Neutrophil (primary cell): ENCODE results near the gene TMEM250.
"Not testable (repeated sequence)": the region's sequence is repeated elsewhere in the genome, so short reads cannot be mapped to it uniquely, and the experiment has no call there.

ENCODE experiments used
- H3K27ac ChIP-seq: fragments of 200-600 bp; sonication (generic); 2 replicates; pipeline ENCODE4 v1.5.1; 2016; ENCODE audit warnings: mild to moderate bottlenecking, moderate library complexity
- H3K27me3 ChIP-seq: fragments of 200-600 bp; sonication (generic); 2 replicates; pipeline ENCODE4 v1.6.0; 2016; ENCODE audit warnings: mild to moderate bottlenecking
- H3K36me3 ChIP-seq: fragments of 200-600 bp; sonication (generic); 2 replicates; pipeline ENCODE4 v1.5.1; 2017
- H3K4me1 ChIP-seq, 2 experiments: fragments of 200-600 bp in 1 of 2; sonication (generic) in 1 of 2; 1 replicate in 1 of 2; 2 replicates in 1 of 2; pipeline versions ENCODE4 v1.5.1 to v1.6.1; 2013 to 2016; ENCODE audit warnings: low read depth in 1 of 2, low read length in 1 of 2, mild to moderate bottlenecking in 1 of 2, moderate library complexity in 1 of 2; ENCODE audit not compliant: control insufficient read depth in 1 of 2, insufficient read depth in 1 of 2
- H3K4me3 ChIP-seq, 2 experiments: fragments of 200-600 bp in 1 of 2; sonication (generic) in 1 of 2; 1 replicate in 1 of 2; 2 replicates in 1 of 2; pipeline ENCODE4 v1.5.1; 2013 to 2016; ENCODE audit warnings: low read depth in 1 of 2, low read length in 1 of 2, mild to moderate bottlenecking in 1 of 2, moderate library complexity in 1 of 2
- H3K9me3 ChIP-seq: fragments of 200-600 bp; sonication (generic); 2 replicates; pipeline ENCODE4 v1.5.1; 2016
- CTCF ChIP-seq: fragments of 200-600 bp; sonication (generic); IDR thresholded peaks from 2 replicates; pipeline ENCODE4 v1.5.1; 2016; ENCODE audit warnings: antibody characterized with exemption

The TMEM250 gene

GRCh38 chr9:136152931-136153330 is 34.3 kb upstream of the TMEM250 start:
- Histone ChIP-seq H3K27ac (no peak overlapping the region), H3K27me3 (peaks cover 39% of the 10 kb centered on the region), H3K4me3 (no peak overlapping the region), H3K9me3 (no peaks in the 10 kb centered on the region), H3K36me3 (no peaks in the 10 kb centered on the region), H3K4me1 (no peaks in the 10 kb centered on the region)
- TF ChIP-seq CTCF: no peak

- Histone ChIP-seq H3K36me3 (no peaks in the 10 kb centered on the region), H3K4me1 (no peaks in the 10 kb centered on the region), H3K4me3 (no peak overlapping the region), H3K9me3 (no peaks in the 10 kb centered on the region), H3K27me3 (peaks cover 39% of the 10 kb centered on the region), H3K27ac (no peak overlapping the region)
- TF ChIP-seq CTCF: no peak
Measured at GRCh38 chr9:136152543-136152866, 33.8 kb upstream of the TMEM250 start.

- Histone ChIP-seq H3K27ac (no peak overlapping the region), H3K36me3 (no peaks in the 10 kb centered on the region), H3K27me3 (peaks cover 40% of the 10 kb centered on the region), H3K9me3 (no peaks in the 10 kb centered on the region), H3K4me3 (no peak overlapping the region), H3K4me1 (no peaks in the 10 kb centered on the region)
- TF ChIP-seq CTCF: no peak
Measured at GRCh38 chr9:136151848-136152542, 33.3 kb upstream of the TMEM250 start.

- Histone ChIP-seq H3K9me3 (no peaks in the 10 kb centered on the region), H3K27me3 (peaks cover 33% of the 10 kb centered on the region), H3K27ac (no peak overlapping the region), H3K4me1 (no peaks in the 10 kb centered on the region), H3K36me3 (no peaks in the 10 kb centered on the region), H3K4me3 (no peak overlapping the region)
- TF ChIP-seq CTCF: no peak
Measured at GRCh38 chr9:136151214-136151804, 32.6 kb upstream of the TMEM250 start.

- H3K27me3 ChIP-seq: peaks cover 30% of the 10 kb centered on the region
- H3K4me1 ChIP-seq, H3K4me3 ChIP-seq: not testable (repeated sequence)
Measured at GRCh38 chr9:136150664-136151213, 32.1 kb upstream of the TMEM250 start.

GRCh38 chr9:136149853-136150252 is 31.2 kb upstream of the TMEM250 start:
- no peak overlapping the region for H3K27ac ChIP-seq
- no peak for TF ChIP-seq CTCF
- H3K27me3 ChIP-seq: peaks cover 25% of the 10 kb centered on the region
- no peaks in the 10 kb centered on the region for H3K4me1 ChIP-seq
- no peaks in the 10 kb centered on the region for H3K36me3 ChIP-seq
- no peak overlapping the region for H3K4me3 ChIP-seq
- H3K9me3 ChIP-seq: no peaks in the 10 kb centered on the region

More at GRCh38 chr9:136150664-136151213, 32.1 kb upstream of the TMEM250 start:
- H3K9me3 ChIP-seq, H3K27ac ChIP-seq, H3K36me3 ChIP-seq: not testable (repeated sequence)
